Upper lobe of left lung (tissue), 4 donors: ENCODE measurements around the gene SPOCK3.

Experiments used
- POLR2A ChIP-seq, 4 donors: fragments of 450-650 bp; IDR thresholded peaks; one replicate each; pipeline ENCODE4 v1.5.1; 2016 to 2017; ENCODE audit warnings: antibody characterized with exemption in 4 of 4, mild to moderate bottlenecking in 2 of 4
- POLR2AphosphoS5 ChIP-seq, 2 donors: sonication (generic); formaldehyde crosslinking; IDR thresholded peaks; one replicate each; pipeline ENCODE4 v1.5.1; 2017; ENCODE audit warnings: antibody characterized with exemption in 2 of 2
- TF ChIP-seq, protein P1 (sequence below), 6 experiments: fragments of 450-650 bp in 4 of 6; fragments of 200-600 bp in 2 of 6; sonication (generic) in 2 of 6; IDR thresholded peaks; one replicate each; pipeline ENCODE4 v1.5.1; 2016 to 2019; ENCODE audit warnings: antibody characterized with exemption in 6 of 6

DNA sequence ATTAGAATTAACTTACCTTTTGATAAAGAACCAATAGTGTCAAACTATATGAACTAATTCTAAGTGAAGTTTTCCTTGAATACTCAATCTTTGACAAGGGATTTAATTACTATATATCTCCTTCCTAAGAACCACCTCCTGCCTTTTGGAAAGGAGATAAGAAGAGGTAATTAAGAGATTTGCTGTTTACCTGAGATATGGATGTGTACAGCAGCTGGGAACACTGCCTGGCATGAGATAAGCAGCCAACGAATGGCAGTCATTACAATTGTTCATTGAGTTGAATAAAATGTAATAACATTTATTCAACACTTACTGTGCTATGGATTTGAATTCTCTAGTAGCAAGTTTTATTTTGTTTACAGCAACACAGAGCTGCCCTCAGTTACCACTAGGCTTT, 407.1 kb downstream of the SPOCK3 start:
- no peak for TF ChIP-seq POLR2A (IDR thresholded peaks at IDR 0.05)
- TF ChIP-seq, protein P1, sequence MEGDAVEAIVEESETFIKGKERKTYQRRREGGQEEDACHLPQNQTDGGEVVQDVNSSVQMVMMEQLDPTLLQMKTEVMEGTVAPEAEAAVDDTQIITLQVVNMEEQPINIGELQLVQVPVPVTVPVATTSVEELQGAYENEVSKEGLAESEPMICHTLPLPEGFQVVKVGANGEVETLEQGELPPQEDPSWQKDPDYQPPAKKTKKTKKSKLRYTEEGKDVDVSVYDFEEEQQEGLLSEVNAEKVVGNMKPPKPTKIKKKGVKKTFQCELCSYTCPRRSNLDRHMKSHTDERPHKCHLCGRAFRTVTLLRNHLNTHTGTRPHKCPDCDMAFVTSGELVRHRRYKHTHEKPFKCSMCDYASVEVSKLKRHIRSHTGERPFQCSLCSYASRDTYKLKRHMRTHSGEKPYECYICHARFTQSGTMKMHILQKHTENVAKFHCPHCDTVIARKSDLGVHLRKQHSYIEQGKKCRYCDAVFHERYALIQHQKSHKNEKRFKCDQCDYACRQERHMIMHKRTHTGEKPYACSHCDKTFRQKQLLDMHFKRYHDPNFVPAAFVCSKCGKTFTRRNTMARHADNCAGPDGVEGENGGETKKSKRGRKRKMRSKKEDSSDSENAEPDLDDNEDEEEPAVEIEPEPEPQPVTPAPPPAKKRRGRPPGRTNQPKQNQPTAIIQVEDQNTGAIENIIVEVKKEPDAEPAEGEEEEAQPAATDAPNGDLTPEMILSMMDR (IDR thresholded peaks at IDR 0.05), result no peak
- no peak for TF ChIP-seq POLR2AphosphoS5 (IDR thresholded peaks at IDR 0.05)
